GM10847 (cell line): Measurements from ENCODE around the gene MMP25.

Experiments
- POLR2A ChIP-seq: IDR thresholded peaks from 2 replicates; pipeline ENCODE4 v1.6.1; 2011; ENCODE audit not compliant: insufficient read length; ENCODE audit errors: extremely low read depth

MMP25 gene

DNA sequence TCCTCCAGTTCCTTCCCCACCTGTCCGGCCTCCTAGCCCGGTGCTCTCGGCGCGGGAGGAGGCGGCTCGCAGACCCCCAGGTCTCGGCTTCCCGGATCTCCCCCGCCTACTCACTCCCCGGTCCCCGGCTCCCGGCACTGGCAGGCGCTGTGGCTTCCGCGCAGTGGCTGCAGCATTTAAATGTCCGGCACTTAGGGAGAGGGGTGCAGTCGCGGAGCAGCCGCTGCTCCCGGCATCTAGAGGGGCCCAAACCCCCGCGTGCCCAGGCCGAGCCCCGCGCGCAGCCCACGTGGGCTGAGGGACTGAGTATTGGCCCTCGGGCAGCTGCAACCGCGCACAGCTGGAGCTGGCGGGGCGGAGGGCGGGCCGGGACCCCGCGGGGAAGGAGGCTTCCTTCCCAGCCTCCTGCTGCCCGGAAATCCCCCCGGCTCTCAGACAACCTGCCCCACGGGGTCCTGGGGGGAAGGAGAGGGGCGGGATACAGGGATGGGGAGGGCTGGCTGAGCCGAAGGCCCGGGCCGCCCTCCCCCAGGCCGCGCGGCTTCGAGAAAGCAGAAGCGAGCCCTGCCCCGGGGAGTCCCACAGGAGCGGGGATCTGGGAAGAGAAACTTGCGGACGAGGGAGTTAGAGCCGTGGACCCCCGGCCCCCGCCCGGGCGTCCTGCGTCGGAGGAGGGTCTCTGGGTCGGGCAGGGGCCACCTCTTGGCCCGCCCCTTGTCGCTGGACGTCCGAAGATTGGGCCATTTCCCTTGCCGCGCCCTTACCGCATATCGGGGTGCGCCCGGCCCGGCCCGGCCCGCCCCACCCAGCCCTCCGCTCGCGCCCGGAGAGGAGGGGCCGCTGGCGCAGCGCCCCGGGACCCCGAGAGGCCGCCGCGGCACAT lies at the start of gene MMP25:
TSS of gene MMP25 (plus strand) at position 804 of the 883 bp plus-strand sequence. CDS start 357 bp downstream, outside the sequence.
- TF ChIP-seq POLR2A = no peak

DNA sequence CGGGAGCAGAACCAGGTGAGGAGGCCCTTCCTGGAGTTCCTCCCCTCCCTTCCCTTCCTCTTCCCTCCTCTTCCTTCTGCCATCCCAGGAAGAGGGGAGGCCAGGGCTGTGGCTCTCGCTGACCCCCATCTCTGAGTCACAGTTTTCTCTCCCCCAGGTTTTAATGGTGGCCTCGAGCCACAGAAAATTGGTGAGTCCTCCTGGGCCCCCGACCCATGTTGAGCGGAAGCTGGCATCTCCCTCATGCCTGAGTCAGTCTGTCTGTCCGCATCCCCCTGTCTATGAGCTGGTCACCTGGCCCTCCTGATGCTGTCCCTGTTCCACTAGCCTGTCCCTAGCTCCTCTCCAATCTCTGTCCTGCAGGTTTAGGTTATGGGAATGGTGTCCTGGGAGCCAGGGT lies 46.4 kb upstream of the MMP25 start:
- no peak for TF ChIP-seq POLR2A

GRCh38 chr16:3000540-3000939 lies 45.8 kb upstream of the MMP25 start:
- no peak for TF ChIP-seq POLR2A

DNA sequence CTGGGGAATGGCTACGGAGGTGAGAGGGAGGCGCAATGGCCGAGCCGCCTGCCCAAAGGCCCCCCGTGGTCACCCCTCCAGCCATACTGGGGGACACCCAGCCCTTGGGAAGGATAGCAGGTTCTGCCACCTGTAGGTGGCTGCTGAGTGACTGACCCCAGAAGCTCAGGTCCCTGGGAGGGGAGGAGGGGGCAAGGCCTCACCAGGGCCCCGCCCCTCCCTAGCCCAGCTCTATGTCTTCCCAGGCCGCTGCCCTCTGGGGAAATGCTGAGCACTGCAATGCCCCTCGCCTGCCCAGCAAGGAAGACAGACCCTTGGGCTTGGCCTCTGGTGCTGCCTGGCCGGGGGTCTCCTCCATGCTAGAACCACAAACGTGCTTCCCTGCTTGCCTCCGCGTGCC lies 45.0 kb upstream of the MMP25 start:
- no peak for TF ChIP-seq POLR2A

- no peak for TF ChIP-seq POLR2A
Observed at GRCh38 chr16:3003582-3004270, 42.6 kb upstream of the MMP25 start.

- no peak for TF ChIP-seq POLR2A
Observed at GRCh38 chr16:3004319-3004718, 42.0 kb upstream of the MMP25 start.

- TF ChIP-seq POLR2A = no peak
Observed at GRCh38 chr16:3004781-3005284, 41.5 kb upstream of the MMP25 start.

- TF ChIP-seq POLR2A = no peak
Observed at GRCh38 chr16:3007059-3007956, 39.1 kb upstream of the MMP25 start.

DNA sequence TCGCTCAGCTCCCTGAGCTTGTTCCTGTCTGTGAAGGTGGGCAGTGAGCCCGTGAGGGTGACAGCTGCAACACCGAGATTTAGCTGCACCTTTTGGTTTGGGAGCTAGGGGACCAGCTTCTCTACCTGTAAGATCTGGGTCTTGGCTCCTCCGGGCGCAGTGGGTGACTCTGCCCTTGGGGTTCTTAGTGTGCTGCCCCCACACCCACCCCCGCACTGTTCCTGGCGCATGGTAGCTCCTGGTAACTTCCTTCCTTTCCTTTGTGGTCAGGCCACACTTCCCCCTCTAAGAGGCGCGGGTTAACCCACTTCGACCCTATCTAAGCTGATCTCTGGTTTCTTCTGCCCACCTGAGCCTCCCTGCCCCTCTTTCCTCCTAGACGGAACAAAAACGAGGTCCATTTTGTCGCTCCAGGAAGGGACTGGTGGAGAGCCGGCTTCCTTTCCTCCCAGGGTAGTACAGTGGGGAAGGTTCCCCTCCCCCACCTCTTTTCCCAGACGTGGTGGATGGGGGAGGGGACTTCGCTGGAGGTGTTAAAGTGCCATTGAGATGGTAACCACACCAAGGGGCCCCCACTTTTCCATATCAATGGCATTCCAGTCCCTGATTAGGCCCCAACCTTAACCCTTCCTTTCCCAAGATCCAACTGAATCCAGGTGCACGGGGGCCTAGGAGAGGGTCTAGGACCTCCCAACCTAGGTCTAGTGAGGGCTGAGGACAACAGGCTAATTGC lies 38.2 kb upstream of the MMP25 start:
- no peak for TF ChIP-seq POLR2A

DNA sequence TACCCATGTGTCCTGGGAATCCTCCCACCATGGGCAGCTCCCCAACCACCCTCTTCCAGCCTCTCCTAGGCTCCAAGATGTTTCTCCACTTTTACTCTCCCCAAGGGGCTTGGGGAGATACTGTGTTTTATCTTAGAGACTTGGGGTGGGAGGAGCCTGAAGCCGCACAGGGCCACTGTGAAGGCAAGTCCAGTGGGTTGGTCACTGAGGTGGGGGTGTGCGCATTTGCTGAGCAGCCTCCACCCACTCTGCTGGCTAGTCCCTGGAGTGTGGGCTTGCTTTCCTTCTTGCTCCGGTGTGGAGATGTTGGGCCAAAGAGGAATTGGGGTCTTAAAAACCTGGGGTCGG lies 37.7 kb upstream of the MMP25 start:
- TF ChIP-seq POLR2A = no peak

DNA sequence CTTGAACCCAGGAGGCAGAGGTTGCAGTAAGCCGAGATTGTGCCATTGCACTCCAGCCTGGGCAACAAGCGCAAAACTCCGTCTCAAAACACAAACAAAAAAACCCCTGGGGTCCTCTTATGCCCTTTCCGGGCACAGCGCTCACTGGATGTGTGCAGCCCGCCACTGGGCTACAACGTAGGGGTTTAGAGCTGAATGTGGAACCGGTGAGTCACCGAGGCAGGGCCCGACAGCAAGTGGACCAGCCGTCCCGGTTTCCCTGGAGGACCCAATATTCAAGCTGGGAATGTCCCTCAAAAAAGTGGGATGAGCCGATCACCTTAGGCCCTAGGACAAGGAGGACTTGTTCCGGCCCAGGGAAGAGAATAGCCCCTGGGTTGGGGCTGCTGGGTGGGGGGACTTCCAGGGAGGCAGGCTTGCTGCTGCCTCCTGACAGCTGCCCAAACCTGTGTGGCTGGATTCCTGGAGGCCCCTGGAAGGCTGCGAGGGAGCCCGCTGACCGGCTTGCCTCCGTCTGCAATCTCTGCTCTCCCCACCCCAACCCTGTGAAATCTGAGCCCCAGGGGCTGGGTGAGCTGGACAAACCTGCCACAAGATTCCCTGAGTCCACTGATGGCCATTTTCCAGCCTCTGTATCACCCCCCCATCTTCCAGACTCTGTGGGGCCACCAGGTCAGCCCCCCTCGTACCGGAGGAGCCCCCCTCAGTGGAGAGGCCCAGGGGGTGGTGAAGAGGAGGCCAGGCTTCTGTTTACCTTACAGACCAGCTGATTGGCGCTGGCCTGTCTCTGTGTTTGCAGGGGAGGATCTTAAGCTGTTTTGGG lies 36.6 kb upstream of the MMP25 start:
- TF ChIP-seq POLR2A = no peak

- TF ChIP-seq POLR2A = no peak
Observed at GRCh38 chr16:3010510-3010909, 35.9 kb upstream of the MMP25 start.

DNA sequence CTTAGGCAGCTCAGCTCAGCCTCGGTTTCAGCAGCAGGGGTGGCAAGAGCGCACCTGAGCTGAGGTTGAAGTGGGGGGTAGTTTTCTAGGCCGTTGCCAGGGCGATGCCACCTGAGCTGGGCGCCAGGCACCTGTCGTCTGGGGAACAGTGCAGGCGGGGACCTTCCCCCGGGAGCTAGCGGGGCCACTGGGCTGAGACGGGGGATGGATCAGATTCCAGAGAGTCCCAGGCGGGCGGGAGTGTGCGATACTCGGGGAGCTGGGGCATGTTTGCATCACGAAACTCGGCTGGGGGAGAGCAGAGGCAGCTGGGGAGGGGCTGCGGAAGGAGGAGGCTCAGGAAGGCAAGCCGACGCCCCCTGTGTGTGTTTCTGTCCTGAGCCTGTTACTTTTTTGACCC lies 34.1 kb upstream of the MMP25 start:
- TF ChIP-seq POLR2A = no peak
